ENCODE results near the gene DAGLA. TPM values are rescaled to one million over a fixed set of nuclear protein-coding genes. Genes with fewer than 3 reads are reported as not detected.

DAGLA gene
- total and polyA plus RNA-seq, 5 experiments from 2014 or later, result 0.08 to 0.13 TPM; not detected in 3

DNA sequence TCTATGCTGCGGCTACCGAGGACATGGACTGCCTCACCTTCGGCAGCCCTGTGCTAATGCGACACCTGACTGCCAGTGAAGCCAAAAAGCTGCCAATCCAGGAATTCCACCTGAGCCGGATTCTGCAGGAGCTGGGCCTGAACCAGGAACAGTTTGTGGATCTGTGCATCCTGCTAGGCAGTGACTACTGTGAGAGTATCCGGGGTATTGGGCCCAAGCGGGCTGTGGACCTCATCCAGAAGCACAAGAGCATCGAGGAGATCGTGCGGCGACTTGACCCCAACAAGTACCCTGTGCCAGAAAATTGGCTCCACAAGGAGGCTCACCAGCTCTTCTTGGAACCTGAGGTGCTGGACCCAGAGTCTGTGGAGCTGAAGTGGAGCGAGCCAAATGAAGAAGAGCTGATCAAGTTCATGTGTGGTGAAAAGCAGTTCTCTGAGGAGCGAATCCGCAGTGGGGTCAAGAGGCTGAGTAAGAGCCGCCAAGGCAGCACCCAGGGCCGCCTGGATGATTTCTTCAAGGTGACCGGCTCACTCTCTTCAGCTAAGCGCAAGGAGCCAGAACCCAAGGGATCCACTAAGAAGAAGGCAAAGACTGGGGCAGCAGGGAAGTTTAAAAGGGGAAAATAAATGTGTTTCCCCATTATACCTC, 115.8 kb downstream of the DAGLA start:
- peak overlapping the region in 3 of 10 donors; percentile 20 to 44 (median 24) for H3K27ac Mint-ChIP-seq
- H3K4me3 Mint-ChIP-seq, result no peak overlapping the region
- H3K36me3 Mint-ChIP-seq, result peaks cover 0 to 17% (median 0%) of the 10 kb centered on the region in 3 donors
- no peaks in the 10 kb centered on the region for H3K9me3 Mint-ChIP-seq
- no peaks in the 10 kb centered on the region for H3K27me3 Mint-ChIP-seq
- H3K4me1 Mint-ChIP-seq, result peaks cover 11 to 34% (median 19%) of the 10 kb centered on the region in 4 donors
- ATAC-seq (no peak), DNase-seq (no peak)
- POLR2A ChIA-PET, result interaction anchor here (0.5 kb wide), 1 partner anchor 735 kb away, joined by 3 read pairs; no protein-coding TSS in a partner anchor

Other genes starting within 250 kb of the DAGLA start
- gene LRRC10B, start 171.6 kb upstream of the DAGLA start, total RNA-seq, result not detected
- not detected for gene LRRC10B, start 171.6 kb upstream of the DAGLA start, polyA plus RNA-seq
- not detected for gene SYT7, start 99.3 kb upstream of the DAGLA start, total RNA-seq
- under 1 TPM in 1 of 3 donors, not detected in 2; 0.06 TPM for gene SYT7, start 99.3 kb upstream of the DAGLA start, polyA plus RNA-seq
- gene MYRF, start 72.2 kb downstream of the DAGLA start, total RNA-seq, result under 1 TPM; 0.47 to 0.68 TPM
- under 1 TPM in 2 of 3 donors, not detected in 1; 0.26 to 0.52 TPM for gene MYRF, start 72.2 kb downstream of the DAGLA start, polyA plus RNA-seq
- 10 to 100 TPM; 84.4 to 87.7 TPM for gene TMEM258, start 112.2 kb downstream of the DAGLA start, total RNA-seq
- 100 to 1,000 TPM; 205 to 256 (median 225) TPM for gene TMEM258, start 112.2 kb downstream of the DAGLA start, polyA plus RNA-seq
- 1 to 10 TPM; 8.3 to 8.6 TPM for gene FEN1, start 112.5 kb downstream of the DAGLA start, total RNA-seq
- gene FEN1, start 112.5 kb downstream of the DAGLA start, polyA plus RNA-seq, result 10 to 100 TPM in 2 of 3 donors, 1 to 10 TPM in 1; 10.0 to 13.1 (median 10.2) TPM
- under 1 TPM; 0.55 to 0.60 TPM for gene FADS1, start 136.6 kb downstream of the DAGLA start, total RNA-seq
- gene FADS1, start 136.6 kb downstream of the DAGLA start, polyA plus RNA-seq, result 1 to 10 TPM in 2 of 3 donors, not detected in 1; 1.7 to 4.7 TPM
- gene FADS2, start 147.9 kb downstream of the DAGLA start, total RNA-seq, result not detected
- 1 to 10 TPM in 2 of 3 donors, under 1 TPM in 1; 0.06 to 9.6 (median 4.2) TPM for gene FADS2, start 147.9 kb downstream of the DAGLA start, polyA plus RNA-seq
- gene FADS3, start 211.2 kb downstream of the DAGLA start, total RNA-seq, result 1 to 10 TPM; 5.1 to 5.7 TPM
- 1 to 10 TPM in 2 of 3 donors, under 1 TPM in 1; 0.33 to 1.5 (median 1.2) TPM for gene FADS3, start 211.2 kb downstream of the DAGLA start, polyA plus RNA-seq
- gene RAB3IL1, start 237.2 kb downstream of the DAGLA start, total RNA-seq, result under 1 TPM; 0.23 to 0.82 TPM
- not detected for gene RAB3IL1, start 237.2 kb downstream of the DAGLA start, polyA plus RNA-seq